ENCODE data around the gene DUSP8.
"Not testable (repeated sequence)": the region's sequence is repeated elsewhere in the genome, so short reads cannot be mapped to it uniquely, and the experiment has no call there.

The DUSP8 gene

GRCh38 chr11:1592628-1593027 lies 20.6 kb upstream of the DUSP8 start:
- Histone ChIP-seq H3K36me3 (ENCODE audit: insufficient read depth, low read length) (no peaks in the 10 kb centered on the region), H3K27ac (no peak overlapping the region), H3K9me3 (ENCODE audit: low read depth, low read length) (no peaks in the 10 kb centered on the region), H3K9ac (ENCODE audit: insufficient read length) (no peak overlapping the region), H3K4me3 (no peak overlapping the region)
- TF ChIP-seq EZH2 (IDR thresholded peaks at IDR 0.05), result no peak
- TF ChIP-seq FOXP2 (optimal IDR thresholded peaks at IDR 0.05; ENCODE audit: control extremely low read depth, extremely low read length, insufficient read depth), result no peak
- no peak for TF ChIP-seq POLR2AphosphoS5 (IDR thresholded peaks at IDR 0.05; ENCODE audit: borderline replicate concordance, low read depth, low read length)
- no peak for DNase-seq (ENCODE audit: low read depth, low spot score)

GRCh38 chr11:1589996-1590395 lies 17.9 kb upstream of the DUSP8 start:
- TF ChIP-seq FOXP2 (optimal IDR thresholded peaks at IDR 0.05; ENCODE audit: control extremely low read depth, extremely low read length, insufficient read depth) (no peak), POLR2AphosphoS5 (IDR thresholded peaks at IDR 0.05; ENCODE audit: borderline replicate concordance, low read depth, low read length) (no peak), EZH2 (IDR thresholded peaks at IDR 0.05) (no peak)
- no peak overlapping the region for H3K9ac ChIP-seq (ENCODE audit: insufficient read length)
- H3K9me3 ChIP-seq (ENCODE audit: low read depth, low read length), result no peaks in the 10 kb centered on the region
- no peak overlapping the region for H3K4me3 ChIP-seq
- H3K27ac ChIP-seq, result no peak overlapping the region
- DNase-seq (ENCODE audit: low read depth, low spot score), result no peak
- no peaks in the 10 kb centered on the region for H3K36me3 ChIP-seq (ENCODE audit: insufficient read depth, low read length)

GRCh38 chr11:1589191-1589963 lies 17.3 kb upstream of the DUSP8 start:
- H3K4me3 ChIP-seq; H3K9ac ChIP-seq (ENCODE audit: insufficient read length); H3K9me3 ChIP-seq (ENCODE audit: low read depth, low read length); DNase-seq (ENCODE audit: low read depth, low spot score); H3K27ac ChIP-seq; H3K36me3 ChIP-seq (ENCODE audit: insufficient read depth, low read length): not testable (repeated sequence)

GRCh38 chr11:1586699-1587098 lies 14.6 kb upstream of the DUSP8 start:
- Histone ChIP-seq H3K4me3 (no peak overlapping the region), H3K36me3 (ENCODE audit: insufficient read depth, low read length) (no peaks in the 10 kb centered on the region), H3K27ac (no peak overlapping the region), H3K9ac (ENCODE audit: insufficient read length) (no peak overlapping the region), H3K9me3 (ENCODE audit: low read depth, low read length) (no peaks in the 10 kb centered on the region)
- no peak for DNase-seq (ENCODE audit: low read depth, low spot score)
- TF ChIP-seq EZH2 (IDR thresholded peaks at IDR 0.05) (no peak), FOXP2 (optimal IDR thresholded peaks at IDR 0.05; ENCODE audit: control extremely low read depth, extremely low read length, insufficient read depth) (no peak), POLR2AphosphoS5 (IDR thresholded peaks at IDR 0.05; ENCODE audit: borderline replicate concordance, low read depth, low read length) (no peak)

DNA sequence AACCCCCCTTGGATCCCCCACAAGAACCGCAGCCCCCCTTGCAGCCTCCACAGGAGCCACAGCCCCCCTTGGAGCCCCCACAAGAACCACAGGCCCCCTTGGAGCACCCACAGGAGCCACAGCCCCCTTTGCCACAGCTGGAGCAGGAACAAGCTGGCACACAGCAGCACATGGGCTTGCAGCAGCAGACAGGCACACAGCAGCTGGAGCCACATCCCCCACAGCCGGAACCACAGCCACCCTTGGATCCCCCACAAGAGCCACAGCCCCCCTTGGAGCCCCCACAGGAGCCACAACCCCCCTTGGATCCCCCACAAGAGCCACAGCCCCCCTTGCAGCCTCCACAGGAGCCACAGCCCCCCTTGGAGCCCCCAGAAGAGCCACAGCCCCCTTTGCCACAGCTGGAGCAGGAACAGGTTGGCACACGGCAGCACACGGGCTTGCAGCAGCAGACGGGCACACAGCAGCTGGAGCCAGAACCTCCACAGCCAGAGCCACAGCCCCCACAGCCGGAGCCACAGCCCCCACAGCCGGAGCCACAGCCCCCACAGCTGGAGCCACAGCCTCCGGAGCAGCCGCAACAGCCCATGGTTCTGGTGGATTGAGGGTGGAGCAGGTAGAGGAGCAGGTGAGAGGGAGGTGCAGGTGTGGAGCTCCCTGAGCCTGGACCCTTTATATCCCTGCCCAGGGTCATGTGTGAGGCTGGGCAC lies 12.7 kb upstream of the DUSP8 start, which contains the start of gene KRTAP5-1:
Gene KRTAP5-1, minus strand, starts transcription at position 623 of the 710 bp plus-strand sequence. Its CDS starts 34 bp downstream, at position 589.
- not testable (repeated sequence) for H3K27ac ChIP-seq; H3K9ac ChIP-seq (ENCODE audit: insufficient read length); DNase-seq (ENCODE audit: low read depth, low spot score); H3K9me3 ChIP-seq (ENCODE audit: low read depth, low read length); H3K4me3 ChIP-seq; H3K36me3 ChIP-seq (ENCODE audit: insufficient read depth, low read length)

DNA sequence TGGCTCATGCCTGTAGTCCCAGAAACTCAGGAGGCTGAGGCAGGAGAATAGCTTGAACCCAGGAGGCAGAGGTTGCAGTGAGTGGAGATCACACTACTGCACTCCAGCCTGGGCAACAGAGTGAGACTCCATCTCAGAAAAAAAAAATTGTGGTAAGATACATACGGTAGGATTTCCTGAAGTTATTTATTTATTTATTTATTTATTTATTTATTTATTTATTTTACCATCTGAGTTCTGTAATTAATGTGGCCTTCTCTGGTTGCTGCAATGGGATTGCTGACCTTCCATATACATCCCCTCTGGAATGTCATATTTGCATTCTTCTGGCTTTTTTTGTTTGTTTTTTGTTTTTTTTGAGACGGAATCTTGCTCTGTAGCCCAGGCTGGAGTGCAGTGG lies 10.8 kb upstream of the DUSP8 start:
- not testable (repeated sequence) for H3K9ac ChIP-seq (ENCODE audit: insufficient read length); H3K36me3 ChIP-seq (ENCODE audit: insufficient read depth, low read length); DNase-seq (ENCODE audit: low read depth, low spot score); H3K27ac ChIP-seq; H3K9me3 ChIP-seq (ENCODE audit: low read depth, low read length); H3K4me3 ChIP-seq

GRCh38 chr11:1581976-1582375 lies 9.9 kb upstream of the DUSP8 start:
- no peaks in the 10 kb centered on the region for H3K36me3 ChIP-seq (ENCODE audit: insufficient read depth, low read length)
- H3K9me3 ChIP-seq (ENCODE audit: low read depth, low read length), result no peaks in the 10 kb centered on the region
- no peak overlapping the region for H3K9ac ChIP-seq (ENCODE audit: insufficient read length)
- no peak overlapping the region for H3K27ac ChIP-seq
- no peak for DNase-seq (ENCODE audit: low read depth, low spot score)
- no peak overlapping the region for H3K4me3 ChIP-seq
- TF ChIP-seq POLR2AphosphoS5 (IDR thresholded peaks at IDR 0.05; ENCODE audit: borderline replicate concordance, low read depth, low read length) (no peak), EZH2 (IDR thresholded peaks at IDR 0.05) (no peak), FOXP2 (optimal IDR thresholded peaks at IDR 0.05; ENCODE audit: control extremely low read depth, extremely low read length, insufficient read depth) (no peak)

GRCh38 chr11:1576825-1577224 lies 4.8 kb upstream of the DUSP8 start:
- TF ChIP-seq FOXP2 (optimal IDR thresholded peaks at IDR 0.05; ENCODE audit: control extremely low read depth, extremely low read length, insufficient read depth) (no peak), POLR2AphosphoS5 (IDR thresholded peaks at IDR 0.05; ENCODE audit: borderline replicate concordance, low read depth, low read length) (no peak), EZH2 (IDR thresholded peaks at IDR 0.05) (no peak)
- no peaks in the 10 kb centered on the region for H3K9me3 ChIP-seq (ENCODE audit: low read depth, low read length)
- H3K27ac ChIP-seq, result no peak overlapping the region
- no peak overlapping the region for H3K9ac ChIP-seq (ENCODE audit: insufficient read length)
- no peak for DNase-seq (ENCODE audit: low read depth, low spot score)
- H3K4me3 ChIP-seq, result no peak overlapping the region
- no peaks in the 10 kb centered on the region for H3K36me3 ChIP-seq (ENCODE audit: insufficient read depth, low read length)

DNA sequence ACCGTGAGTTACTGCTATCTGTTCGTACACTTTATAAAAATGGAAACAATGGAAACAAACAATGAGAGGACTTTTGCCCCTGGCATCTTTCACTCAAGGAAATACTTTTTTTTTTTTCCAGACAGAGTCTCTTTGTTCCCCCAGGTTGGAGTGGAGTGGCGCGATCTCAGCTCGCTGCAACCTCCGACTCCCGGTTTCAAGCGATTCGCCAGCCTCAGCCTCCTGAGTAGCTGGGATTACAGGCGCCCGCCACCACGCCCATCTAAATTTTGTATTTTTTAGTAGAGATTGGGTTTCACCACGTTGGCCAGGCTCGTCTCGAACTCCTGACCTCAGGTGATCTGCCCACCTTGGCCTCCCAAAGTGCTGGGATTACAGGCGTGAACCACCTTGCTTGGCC lies 3.7 kb upstream of the DUSP8 start:
- not testable (repeated sequence) for H3K36me3 ChIP-seq (ENCODE audit: insufficient read depth, low read length); H3K9ac ChIP-seq (ENCODE audit: insufficient read length); H3K9me3 ChIP-seq (ENCODE audit: low read depth, low read length); DNase-seq (ENCODE audit: low read depth, low spot score); H3K4me3 ChIP-seq; H3K27ac ChIP-seq
